Spleen (tissue), 7 donors: ENCODE results near the gene EFS.

ENCODE experiments used
- CTCF ChIP-seq, 11 experiments: fragments of 200-600 bp in 7 of 11; fragments of 450-650 bp in 4 of 11; sonication (generic) in 4 of 11; IDR thresholded peaks in 8 of 11; conservative IDR thresholded peaks in 3 of 11; 1 replicate in 7 of 11; 2 replicates in 4 of 11; pipeline versions ENCODE4 v1.4.0 to v1.8.0; 2016 to 2021; ENCODE audit warnings: antibody characterized with exemption in 11 of 11, inconsistent platforms in 4 of 11, mild to moderate bottlenecking in 1 of 11
- POLR2A ChIP-seq, 3 donors: fragments of 450-650 bp; IDR thresholded peaks; one replicate each; pipeline ENCODE4 v1.5.1; 2017; ENCODE audit warnings: antibody characterized with exemption in 3 of 3, mild to moderate bottlenecking in 1 of 3
- donor health status: DM: no; HTN: no; CAD: no; lungs with moderate emphysema.
- donor health status: DM: no; HTN: no; CAD: no.
- donor health status: DM: no; HTN: no; CAD: no.

- TF ChIP-seq POLR2A (IDR thresholded peaks at IDR 0.05) (no peak), CTCF (IDR thresholded peaks at IDR 0.05 in 8 of 11, conservative IDR thresholded peaks at IDR 0.05 in 3 of 11) (no peak)
Measured at GRCh38 chr14:23359167-23359626, 5.8 kb downstream of the EFS start.
